ENCODE results near the gene MRPL38. TPM values are rescaled to one million over a fixed set of nuclear protein-coding genes. Genes with fewer than 3 reads are reported as not detected.

Gene MRPL38
- total RNA-seq, 1 experiment from 2014 or later = 219 TPM

DNA sequence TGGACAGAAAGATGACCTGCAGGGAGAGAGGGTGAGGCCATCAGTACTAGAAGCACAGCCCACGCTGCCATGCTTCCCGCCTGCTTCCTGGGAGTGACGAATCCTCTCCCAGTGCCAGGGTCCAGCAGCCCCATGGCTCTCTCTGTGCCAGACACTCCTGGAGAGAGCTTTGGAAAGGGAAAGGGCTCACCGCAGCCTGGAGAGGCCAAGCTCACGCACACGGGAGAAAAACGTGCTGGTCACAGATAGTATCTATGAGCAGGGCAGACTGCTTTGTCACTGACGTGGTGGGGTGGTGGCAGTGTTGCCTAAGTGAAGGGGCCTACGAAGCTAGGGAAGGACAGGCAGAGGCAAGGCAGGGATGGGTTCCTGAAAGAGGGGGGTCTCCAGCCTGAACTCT is 55.0 kb downstream of the MRPL38 start:
- no peak overlapping the region for H3K9ac ChIP-seq (ENCODE audit: low read length)
- no peaks in the 10 kb centered on the region for H3K27me3 ChIP-seq (ENCODE audit: insufficient read depth, low read length)
- no peaks in the 10 kb centered on the region for H3K9me2 ChIP-seq (ENCODE audit: insufficient read depth)
- RAD21 ChIA-PET (ENCODE audit: low non-redundant PET in 1 of 2, low total read pairs in 2 of 2, uncharacterized antibody in 2 of 2, unreplicated experiment in 2 of 2) = no interaction called here
- no peaks in the 10 kb centered on the region for H3K9me3 ChIP-seq (ENCODE audit: control insufficient read depth in 1 of 2, insufficient read depth in 1 of 2, low read depth in 1 of 2, low read length in 2 of 2)
- no peak overlapping the region; the same call in 1 of the 2 replicates for H3K27ac ChIP-seq (ENCODE audit: low read depth, low read length)
- DNase-seq (ENCODE audit: low read depth, low spot score) (no peak), ATAC-seq (no peak)
- CTCF ChIA-PET = interaction anchor here (2.9 kb wide), 1 partner anchor 12 kb away, joined by 10 read pairs; no protein-coding TSS in a partner anchor
- peaks cover 18% of the 10 kb centered on the region; the same call in 1 of the 2 replicates for H3K79me2 ChIP-seq (ENCODE audit: insufficient read depth, low read length)
- no peak for TF ChIP-seq FOSL1 (IDR thresholded peaks at IDR 0.05; ENCODE audit: low read depth)
- no peak for TF ChIP-seq RAD21 (IDR thresholded peaks at IDR 0.05; ENCODE audit: low read depth)
- TF ChIP-seq MAX (IDR thresholded peaks at IDR 0.05) = no peak
- TF ChIP-seq SP1 (IDR thresholded peaks at IDR 0.05; ENCODE audit: low read depth) = no peak
- TF ChIP-seq POLR2A (IDR thresholded peaks at IDR 0.05; ENCODE audit: borderline replicate concordance, extremely low read depth, insufficient read depth, insufficient read length) = no peak
- TF ChIP-seq ZBTB33 (IDR thresholded peaks at IDR 0.05; ENCODE audit: extremely low read depth, insufficient replicate concordance, low read length) = no peak
- no peak for TF ChIP-seq EZH2phosphoT487 (IDR thresholded peaks at IDR 0.05; ENCODE audit: borderline replicate concordance)
- TF ChIP-seq SRF (IDR thresholded peaks at IDR 0.05; ENCODE audit: low read depth) = no peak
- TF ChIP-seq ELF1 (IDR thresholded peaks at IDR 0.05; ENCODE audit: borderline replicate concordance, low read depth) = no peak
- TF ChIP-seq, protein P1, sequence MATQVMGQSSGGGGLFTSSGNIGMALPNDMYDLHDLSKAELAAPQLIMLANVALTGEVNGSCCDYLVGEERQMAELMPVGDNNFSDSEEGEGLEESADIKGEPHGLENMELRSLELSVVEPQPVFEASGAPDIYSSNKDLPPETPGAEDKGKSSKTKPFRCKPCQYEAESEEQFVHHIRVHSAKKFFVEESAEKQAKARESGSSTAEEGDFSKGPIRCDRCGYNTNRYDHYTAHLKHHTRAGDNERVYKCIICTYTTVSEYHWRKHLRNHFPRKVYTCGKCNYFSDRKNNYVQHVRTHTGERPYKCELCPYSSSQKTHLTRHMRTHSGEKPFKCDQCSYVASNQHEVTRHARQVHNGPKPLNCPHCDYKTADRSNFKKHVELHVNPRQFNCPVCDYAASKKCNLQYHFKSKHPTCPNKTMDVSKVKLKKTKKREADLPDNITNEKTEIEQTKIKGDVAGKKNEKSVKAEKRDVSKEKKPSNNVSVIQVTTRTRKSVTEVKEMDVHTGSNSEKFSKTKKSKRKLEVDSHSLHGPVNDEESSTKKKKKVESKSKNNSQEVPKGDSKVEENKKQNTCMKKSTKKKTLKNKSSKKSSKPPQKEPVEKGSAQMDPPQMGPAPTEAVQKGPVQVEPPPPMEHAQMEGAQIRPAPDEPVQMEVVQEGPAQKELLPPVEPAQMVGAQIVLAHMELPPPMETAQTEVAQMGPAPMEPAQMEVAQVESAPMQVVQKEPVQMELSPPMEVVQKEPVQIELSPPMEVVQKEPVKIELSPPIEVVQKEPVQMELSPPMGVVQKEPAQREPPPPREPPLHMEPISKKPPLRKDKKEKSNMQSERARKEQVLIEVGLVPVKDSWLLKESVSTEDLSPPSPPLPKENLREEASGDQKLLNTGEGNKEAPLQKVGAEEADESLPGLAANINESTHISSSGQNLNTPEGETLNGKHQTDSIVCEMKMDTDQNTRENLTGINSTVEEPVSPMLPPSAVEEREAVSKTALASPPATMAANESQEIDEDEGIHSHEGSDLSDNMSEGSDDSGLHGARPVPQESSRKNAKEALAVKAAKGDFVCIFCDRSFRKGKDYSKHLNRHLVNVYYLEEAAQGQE (IDR thresholded peaks at IDR 0.05; ENCODE audit: low read depth) = no peak
- no peak for TF ChIP-seq EGR1 (IDR thresholded peaks at IDR 0.05; ENCODE audit: low read depth)
- TF ChIP-seq ZFX (IDR thresholded peaks at IDR 0.05) = no peak
- TF ChIP-seq CBX3 (IDR thresholded peaks at IDR 0.05; ENCODE audit: low read depth) = no peak
- no peak for TF ChIP-seq SIN3A (IDR thresholded peaks at IDR 0.05; ENCODE audit: low read depth)
- TF ChIP-seq POLR2AphosphoS5 (IDR thresholded peaks at IDR 0.05; ENCODE audit: low read depth, low read length) = no peak
- no peak for TF ChIP-seq TCF7L2 (IDR thresholded peaks at IDR 0.05; ENCODE audit: borderline replicate concordance, extremely low read depth, insufficient read depth, insufficient read length)
- TF ChIP-seq ZNF274 (IDR thresholded peaks at IDR 0.05; ENCODE audit: low read depth, low read length) = no peak
- TF ChIP-seq CEBPB (IDR thresholded peaks at IDR 0.05; ENCODE audit: low read depth) = no peak
- no peak overlapping the region for H3K4me3 ChIP-seq (replicated peaks in 1 of 2; ENCODE audit: low read depth in 1 of 2, low read length in 2 of 2)
- no peaks in the 10 kb centered on the region for H4K20me1 ChIP-seq (ENCODE audit: insufficient read depth)
- POLR2A ChIA-PET = interaction anchor here (0.7 to 1.3 kb wide), 2 partner anchors 9 to 70 kb away, joined by 3 to 6 read pairs; no protein-coding TSS in a partner anchor
- H3K4me1 ChIP-seq (ENCODE audit: control insufficient read depth in 1 of 2, insufficient read depth in 2 of 2, low read length in 2 of 2) = peaks cover 33 to 54% of the 10 kb centered on the region in 2 experiments
- intact Hi-C loops (cut with micrococcal nuclease) = loop anchor here (10.0 kb wide), 1 partner anchor 175 kb away; no protein-coding TSS in a partner anchor
- no TSS peak for BruUV-seq (replicated peaks)
- H3K36me3 ChIP-seq (ENCODE audit: control insufficient read depth in 1 of 2, insufficient read depth in 2 of 2, low read length in 2 of 2) = peaks cover 25 to 27% of the 10 kb centered on the region in 2 experiments; a peak in 3 of 4 replicates
- no peak overlapping the region for H2AFZ ChIP-seq (ENCODE audit: low read depth, low read length, poor library complexity, severe bottlenecking)
- H3K4me2 ChIP-seq (ENCODE audit: low read length) = no peak overlapping the region
